HEK293 (cell line): Measurements from ENCODE around the gene OR5P2.

Experiments
- CTCF ChIA-PET: fragments of 350-600 bp; formaldehyde crosslinking; extraction: SDS; loops from one replicate; lab custom pipeline; 2021; ENCODE audit warnings: antibody characterized with exemption; lab: Yijun Ruan, JAX
- POLR2A ChIA-PET: fragments of 300-600 bp; formaldehyde crosslinking; extraction: SDS; loops from one replicate; lab custom pipeline; 2020; ENCODE audit warnings: antibody characterized with exemption, inconsistent platforms; lab: Yijun Ruan, JAX
- H3K27ac ChIP-seq: fragments of 200-500 bp; sonication (Bioruptor generic); 2 replicates; pipeline ENCODE4 v1.5.1; 2014; ENCODE audit warnings: low read depth, low read length, control low read depth, inconsistent platforms; ENCODE audit errors: extremely low read depth
- H3K36me3 ChIP-seq, 2 experiments: fragments of 200-500 bp in 1 of 2; sonication (Bioruptor generic) in 1 of 2; 1 replicate in 1 of 2; 2 replicates in 1 of 2; pipeline ENCODE4 v1.5.1; 2014 to 2017; ENCODE audit warnings: inconsistent platforms in 2 of 2, low read length in 2 of 2; ENCODE audit not compliant: control insufficient read depth in 2 of 2, insufficient read depth in 1 of 2
- H3K4me1 ChIP-seq: fragments of 200-500 bp; sonication (Bioruptor generic); 2 replicates; pipeline ENCODE4 v1.5.1; 2014; ENCODE audit warnings: mild to moderate bottlenecking, low read length, inconsistent platforms; ENCODE audit not compliant: control insufficient read depth, insufficient read depth
- H3K4me3 ChIP-seq: 2 replicates; pipeline ENCODE4 v1.5.1; 2011; ENCODE audit warnings: low read depth, mild to moderate bottlenecking, control low read depth, low read length, moderate library complexity
- H3K9me3 ChIP-seq: fragments of 200-500 bp; sonication (Bioruptor generic); 2 replicates; pipeline ENCODE4 v1.5.1; 2014; ENCODE audit warnings: low read depth, low read length, inconsistent platforms; ENCODE audit not compliant: control insufficient read depth, insufficient read depth
- MEIS1 ChIP-seq: sonication (generic); formaldehyde crosslinking; IDR thresholded peaks from 2 replicates; pipeline ENCODE4 v1.8.1; 2022; ENCODE audit warnings: missing genetic modification reagents, mild to moderate bottlenecking, borderline replicate concordance
- OVOL3 ChIP-seq: fragments of 450-650 bp; formaldehyde crosslinking; IDR thresholded peaks from 2 replicates; pipeline ENCODE4 v1.5.1; 2016; ENCODE audit warnings: missing biosample characterization, missing genetic modification characterization
- REPIN1 ChIP-seq: fragments of 450-650 bp; formaldehyde crosslinking; IDR thresholded peaks from 2 replicates; pipeline ENCODE4 v1.5.1; 2017; ENCODE audit warnings: missing biosample characterization, missing genetic modification characterization, low read depth
- SCRT2 ChIP-seq: fragments of 450-650 bp; formaldehyde crosslinking; IDR thresholded peaks from 2 replicates; pipeline ENCODE4 v1.5.1; 2016; ENCODE audit warnings: missing biosample characterization, missing genetic modification characterization
- TCF7L2 ChIP-seq: IDR thresholded peaks from 2 replicates; pipeline ENCODE4 v1.6.1; 2011; ENCODE audit warnings: low read depth, mild to moderate bottlenecking, inconsistent platforms, low read length, moderate library complexity, borderline replicate concordance
- YY2 ChIP-seq: fragments of 450-650 bp; formaldehyde crosslinking; IDR thresholded peaks from 2 replicates; pipeline ENCODE4 v1.5.1; 2016; ENCODE audit warnings: missing biosample characterization, missing genetic modification characterization
- ZNF155 ChIP-seq: fragments of 450-650 bp; formaldehyde crosslinking; IDR thresholded peaks from 2 replicates; pipeline ENCODE4 v1.5.1; 2016; ENCODE audit warnings: missing biosample characterization, missing genetic modification characterization
- ZNF211 ChIP-seq: fragments of 450-650 bp; formaldehyde crosslinking; IDR thresholded peaks from 2 replicates; pipeline ENCODE4 v1.5.1; 2016; ENCODE audit warnings: low read depth, missing biosample characterization, missing genetic modification characterization
- ZNF239 ChIP-seq: fragments of 450-650 bp; formaldehyde crosslinking; IDR thresholded peaks from 2 replicates; pipeline ENCODE4 v1.5.1; 2016; ENCODE audit warnings: missing biosample characterization, missing genetic modification characterization
- ZNF292 ChIP-seq: fragments of 450-650 bp; formaldehyde crosslinking; IDR thresholded peaks from 2 replicates; pipeline ENCODE4 v1.5.1; 2016; ENCODE audit warnings: low read depth, missing biosample characterization, missing genetic modification characterization, borderline replicate concordance
- ZNF311 ChIP-seq: fragments of 450-650 bp; formaldehyde crosslinking; IDR thresholded peaks from 2 replicates; pipeline ENCODE4 v1.5.1; 2017; ENCODE audit warnings: missing biosample characterization, missing genetic modification characterization, borderline replicate concordance
- ZNF366 ChIP-seq: fragments of 450-650 bp; formaldehyde crosslinking; conservative IDR thresholded peaks from 2 replicates; pipeline ENCODE4 v1.5.1; 2016; ENCODE audit warnings: missing biosample characterization, missing genetic modification characterization
- ZNF416 ChIP-seq: fragments of 450-650 bp; formaldehyde crosslinking; IDR thresholded peaks from 2 replicates; pipeline ENCODE4 v1.5.1; 2016; ENCODE audit warnings: missing biosample characterization, missing genetic modification characterization
- ZNF501 ChIP-seq: fragments of 450-650 bp; formaldehyde crosslinking; IDR thresholded peaks from 2 replicates; pipeline ENCODE4 v1.5.1; 2016; ENCODE audit warnings: missing biosample characterization, missing genetic modification characterization
- ZNF529 ChIP-seq: fragments of 450-650 bp; formaldehyde crosslinking; IDR thresholded peaks from 2 replicates; pipeline ENCODE4 v1.5.1; 2017; ENCODE audit warnings: missing genetic modification characterization, missing biosample characterization; ENCODE audit not compliant: insufficient replicate concordance
- ZNF548 ChIP-seq: fragments of 450-650 bp; formaldehyde crosslinking; IDR thresholded peaks from 2 replicates; pipeline ENCODE4 v1.5.1; 2016; ENCODE audit warnings: missing biosample characterization, missing genetic modification characterization
- ZNF549 ChIP-seq: fragments of 450-650 bp; IDR thresholded peaks from 2 replicates; pipeline ENCODE4 v1.5.1; 2018; ENCODE audit warnings: missing biosample characterization, missing genetic modification characterization, mild to moderate bottlenecking, inconsistent platforms, moderate library complexity
- ZNF571 ChIP-seq: fragments of 450-650 bp; formaldehyde crosslinking; IDR thresholded peaks from 2 replicates; pipeline ENCODE4 v1.5.0; 2017; ENCODE audit warnings: missing biosample characterization, missing genetic modification characterization
- ZNF610 ChIP-seq: fragments of 450-650 bp; formaldehyde crosslinking; IDR thresholded peaks from 2 replicates; pipeline ENCODE4 v1.5.1; 2016; ENCODE audit warnings: missing biosample characterization, missing genetic modification characterization, borderline replicate concordance
- ZNF629 ChIP-seq: fragments of 450-650 bp; formaldehyde crosslinking; IDR thresholded peaks from 2 replicates; pipeline ENCODE4 v1.5.1; 2017; ENCODE audit warnings: missing biosample characterization, missing genetic modification characterization
- ZNF791 ChIP-seq: fragments of 450-650 bp; formaldehyde crosslinking; IDR thresholded peaks from 2 replicates; pipeline ENCODE4 v1.5.1; 2016; ENCODE audit warnings: missing biosample characterization, missing genetic modification characterization
- ZNF837 ChIP-seq: fragments of 450-650 bp; formaldehyde crosslinking; IDR thresholded peaks from 2 replicates; pipeline ENCODE4 v1.5.1; 2016; ENCODE audit warnings: missing biosample characterization, missing genetic modification characterization
- ZXDB ChIP-seq: fragments of 450-650 bp; formaldehyde crosslinking; IDR thresholded peaks from 2 replicates; pipeline ENCODE4 v1.5.1; 2016; ENCODE audit warnings: missing biosample characterization, missing genetic modification characterization
- TF ChIP-seq, protein P1 (sequence below): fragments of 450-650 bp; formaldehyde crosslinking; IDR thresholded peaks from 2 replicates; pipeline ENCODE4 v1.5.1; 2017; ENCODE audit warnings: missing biosample characterization, missing genetic modification characterization
- TF ChIP-seq, protein P2 (sequence below): fragments of 450-650 bp; formaldehyde crosslinking; IDR thresholded peaks from 2 replicates; pipeline ENCODE4 v1.5.1; 2016; ENCODE audit warnings: missing biosample characterization, missing genetic modification characterization
- TF ChIP-seq, protein P3 (sequence below): fragments of 450-650 bp; formaldehyde crosslinking; IDR thresholded peaks from 2 replicates; pipeline ENCODE4 v1.5.1; 2016; ENCODE audit warnings: missing biosample characterization, missing genetic modification characterization
- TF ChIP-seq, protein P4 (sequence below): fragments of 450-650 bp; formaldehyde crosslinking; IDR thresholded peaks from 2 replicates; pipeline ENCODE4 v1.5.1; 2016; ENCODE audit warnings: missing biosample characterization, missing genetic modification characterization

The OR5P2 gene

DNA sequence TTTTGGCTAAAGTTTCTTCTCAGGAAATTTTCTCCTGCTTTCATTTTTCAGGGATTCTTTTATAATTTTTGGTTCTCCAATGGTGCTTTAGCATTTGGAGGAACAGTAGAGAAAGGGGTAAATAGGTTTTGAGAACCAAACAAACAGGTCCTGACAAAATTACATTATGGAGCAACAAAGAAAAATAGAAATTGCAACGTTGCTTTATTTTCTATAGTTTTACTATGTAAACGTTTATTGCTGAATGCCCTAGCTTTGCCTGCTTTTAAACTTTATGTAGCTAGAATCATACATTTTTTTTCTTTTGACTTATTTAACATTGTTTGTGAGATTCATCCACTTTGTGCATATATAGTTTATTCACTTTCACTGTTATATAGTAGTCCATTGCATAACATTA is 43.8 kb upstream of the OR5P2 start:
- CTCF ChIA-PET, result no interaction called here
- TF ChIP-seq, protein P1, sequence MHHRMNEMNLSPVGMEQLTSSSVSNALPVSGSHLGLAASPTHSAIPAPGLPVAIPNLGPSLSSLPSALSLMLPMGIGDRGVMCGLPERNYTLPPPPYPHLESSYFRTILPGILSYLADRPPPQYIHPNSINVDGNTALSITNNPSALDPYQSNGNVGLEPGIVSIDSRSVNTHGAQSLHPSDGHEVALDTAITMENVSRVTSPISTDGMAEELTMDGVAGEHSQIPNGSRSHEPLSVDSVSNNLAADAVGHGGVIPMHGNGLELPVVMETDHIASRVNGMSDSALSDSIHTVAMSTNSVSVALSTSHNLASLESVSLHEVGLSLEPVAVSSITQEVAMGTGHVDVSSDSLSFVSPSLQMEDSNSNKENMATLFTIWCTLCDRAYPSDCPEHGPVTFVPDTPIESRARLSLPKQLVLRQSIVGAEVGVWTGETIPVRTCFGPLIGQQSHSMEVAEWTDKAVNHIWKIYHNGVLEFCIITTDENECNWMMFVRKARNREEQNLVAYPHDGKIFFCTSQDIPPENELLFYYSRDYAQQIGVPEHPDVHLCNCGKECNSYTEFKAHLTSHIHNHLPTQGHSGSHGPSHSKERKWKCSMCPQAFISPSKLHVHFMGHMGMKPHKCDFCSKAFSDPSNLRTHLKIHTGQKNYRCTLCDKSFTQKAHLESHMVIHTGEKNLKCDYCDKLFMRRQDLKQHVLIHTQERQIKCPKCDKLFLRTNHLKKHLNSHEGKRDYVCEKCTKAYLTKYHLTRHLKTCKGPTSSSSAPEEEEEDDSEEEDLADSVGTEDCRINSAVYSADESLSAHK (tag by site-specific recombination), result no peak
- TF ChIP-seq ZNF529 (tag by site-specific recombination), result no peak
- TF ChIP-seq, protein P2, sequence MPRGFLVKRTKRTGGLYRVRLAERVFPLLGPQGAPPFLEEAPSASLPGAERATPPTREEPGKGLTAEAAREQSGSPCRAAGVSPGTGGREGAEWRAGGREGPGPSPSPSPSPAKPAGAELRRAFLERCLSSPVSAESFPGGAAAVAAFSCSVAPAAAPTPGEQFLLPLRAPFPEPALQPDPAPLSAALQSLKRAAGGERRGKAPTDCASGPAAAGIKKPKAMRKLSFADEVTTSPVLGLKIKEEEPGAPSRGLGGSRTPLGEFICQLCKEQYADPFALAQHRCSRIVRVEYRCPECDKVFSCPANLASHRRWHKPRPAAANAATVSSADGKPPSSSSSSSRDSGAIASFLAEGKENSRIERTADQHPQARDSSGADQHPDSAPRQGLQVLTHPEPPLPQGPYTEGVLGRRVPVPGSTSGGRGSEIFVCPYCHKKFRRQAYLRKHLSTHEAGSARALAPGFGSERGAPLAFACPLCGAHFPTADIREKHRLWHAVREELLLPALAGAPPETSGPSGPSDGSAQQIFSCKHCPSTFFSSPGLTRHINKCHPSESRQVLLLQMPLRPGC (tag by site-specific recombination), result no peak
- Histone ChIP-seq H3K27ac (no peak overlapping the region), H3K36me3 (no peaks in the 10 kb centered on the region), H3K4me3 (no peak overlapping the region), H3K9me3 (no peaks in the 10 kb centered on the region), H3K4me1 (no peaks in the 10 kb centered on the region)
- POLR2A ChIA-PET, result no interaction called here

DNA sequence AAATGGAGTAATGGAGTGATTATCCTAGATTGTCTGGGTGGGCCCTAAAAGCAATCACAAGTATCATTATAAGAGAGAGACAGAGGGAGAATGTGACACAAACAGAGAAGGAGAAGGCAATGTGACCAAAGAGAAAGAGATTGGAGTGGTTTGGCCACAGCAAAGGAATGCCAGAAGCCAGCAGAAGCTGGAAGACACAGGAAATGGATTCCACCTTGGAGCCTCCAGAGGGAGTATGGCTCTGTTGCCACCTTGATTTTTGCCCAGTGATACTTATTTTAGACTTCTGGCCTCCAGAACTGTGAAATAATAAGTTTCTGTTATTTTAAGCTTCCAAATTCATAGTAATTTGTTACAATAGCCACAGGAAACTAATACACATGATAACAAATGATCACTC is 36.8 kb upstream of the OR5P2 start:
- H3K36me3 ChIP-seq, result no peaks in the 10 kb centered on the region
- ChIA-PET POLR2A (no interaction called here), CTCF (interaction anchor here (0.6 to 1.2 kb wide), 2 partner anchors 59 to 72 kb away, joined by 3 read pairs; no protein-coding TSS in a partner anchor)
- H3K4me1 ChIP-seq, result no peaks in the 10 kb centered on the region
- H3K9me3 ChIP-seq, result no peaks in the 10 kb centered on the region
- H3K27ac ChIP-seq, result no peak overlapping the region
- no peak overlapping the region for H3K4me3 ChIP-seq
- TF ChIP-seq ZNF416 (tag by site-specific recombination) (no peak), ZNF239 (tag by site-specific recombination) (no peak), ZNF549 (no peak), MEIS1 (CRISPR knock-in tag) (no peak), YY2 (tag by site-specific recombination) (no peak), ZXDB (no peak), ZNF837 (tag by site-specific recombination) (no peak), ZNF366 (tag by site-specific recombination) (no peak), SCRT2 (tag by site-specific recombination) (no peak)
- TF ChIP-seq, protein P3, sequence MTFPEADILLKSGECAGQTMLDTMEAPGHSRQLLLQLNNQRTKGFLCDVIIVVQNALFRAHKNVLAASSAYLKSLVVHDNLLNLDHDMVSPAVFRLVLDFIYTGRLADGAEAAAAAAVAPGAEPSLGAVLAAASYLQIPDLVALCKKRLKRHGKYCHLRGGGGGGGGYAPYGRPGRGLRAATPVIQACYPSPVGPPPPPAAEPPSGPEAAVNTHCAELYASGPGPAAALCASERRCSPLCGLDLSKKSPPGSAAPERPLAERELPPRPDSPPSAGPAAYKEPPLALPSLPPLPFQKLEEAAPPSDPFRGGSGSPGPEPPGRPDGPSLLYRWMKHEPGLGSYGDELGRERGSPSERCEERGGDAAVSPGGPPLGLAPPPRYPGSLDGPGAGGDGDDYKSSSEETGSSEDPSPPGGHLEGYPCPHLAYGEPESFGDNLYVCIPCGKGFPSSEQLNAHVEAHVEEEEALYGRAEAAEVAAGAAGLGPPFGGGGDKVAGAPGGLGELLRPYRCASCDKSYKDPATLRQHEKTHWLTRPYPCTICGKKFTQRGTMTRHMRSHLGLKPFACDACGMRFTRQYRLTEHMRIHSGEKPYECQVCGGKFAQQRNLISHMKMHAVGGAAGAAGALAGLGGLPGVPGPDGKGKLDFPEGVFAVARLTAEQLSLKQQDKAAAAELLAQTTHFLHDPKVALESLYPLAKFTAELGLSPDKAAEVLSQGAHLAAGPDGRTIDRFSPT (tag by site-specific recombination), result no peak

DNA sequence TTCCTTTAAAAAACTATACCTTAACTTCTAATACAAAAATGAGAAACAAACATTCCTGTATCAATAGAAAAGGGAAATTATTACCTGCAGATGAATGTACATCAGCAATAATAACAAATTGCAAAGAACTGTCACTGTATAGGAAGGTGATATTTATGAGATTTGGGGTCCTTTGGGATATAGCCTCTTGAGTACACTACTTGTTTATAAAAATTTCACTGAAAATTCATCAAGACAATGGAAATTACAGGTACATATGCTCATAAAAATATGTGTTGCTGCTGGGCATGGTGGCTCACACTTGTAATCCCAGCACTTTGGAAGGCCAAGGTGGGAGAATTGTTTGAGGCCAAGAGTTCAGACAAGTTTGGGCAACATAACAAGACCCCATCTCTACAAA is 34.0 kb upstream of the OR5P2 start, which contains the start of gene OR5P3:
Gene OR5P3, minus strand, starts transcription at position 101 of the 400 bp plus-strand sequence.
- no peaks in the 10 kb centered on the region for H3K4me1 ChIP-seq
- H3K36me3 ChIP-seq, result no peaks in the 10 kb centered on the region
- no peaks in the 10 kb centered on the region for H3K9me3 ChIP-seq
- H3K4me3 ChIP-seq, result no peak within 1 kb of the TSS
- H3K27ac ChIP-seq, result no peak within 1 kb of the TSS
- ChIA-PET CTCF (no interaction called here), POLR2A (no interaction called here)
- TF ChIP-seq ZNF571 (tag by site-specific recombination) (no peak), ZNF211 (tag by site-specific recombination) (no peak), ZNF629 (tag by site-specific recombination) (no peak), ZXDB (no peak), REPIN1 (tag by site-specific recombination) (no peak), ZNF548 (tag by site-specific recombination) (no peak), ZNF155 (no peak), ZNF549 (no peak), ZNF311 (no peak), TCF7L2 (no peak), ZNF791 (tag by site-specific recombination) (no peak), OVOL3 (tag by site-specific recombination) (no peak), ZNF292 (no peak), ZNF501 (tag by site-specific recombination) (no peak), ZNF610 (tag by site-specific recombination) (no peak)
- TF ChIP-seq, protein P4, sequence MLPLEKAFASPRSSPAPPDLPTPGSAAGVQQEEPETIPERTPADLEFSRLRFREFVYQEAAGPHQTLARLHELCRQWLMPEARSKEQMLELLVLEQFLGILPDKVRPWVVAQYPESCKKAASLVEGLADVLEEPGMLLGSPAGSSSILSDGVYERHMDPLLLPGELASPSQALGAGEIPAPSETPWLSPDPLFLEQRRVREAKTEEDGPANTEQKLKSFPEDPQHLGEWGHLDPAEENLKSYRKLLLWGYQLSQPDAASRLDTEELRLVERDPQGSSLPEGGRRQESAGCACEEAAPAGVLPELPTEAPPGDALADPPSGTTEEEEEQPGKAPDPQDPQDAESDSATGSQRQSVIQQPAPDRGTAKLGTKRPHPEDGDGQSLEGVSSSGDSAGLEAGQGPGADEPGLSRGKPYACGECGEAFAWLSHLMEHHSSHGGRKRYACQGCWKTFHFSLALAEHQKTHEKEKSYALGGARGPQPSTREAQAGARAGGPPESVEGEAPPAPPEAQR, result no peak
